T-helper 1 cell treated with Interleukin-12 subunit alpha and Interleukin-12 subunit beta and Interleukin-4 antibody, amounts not matched to agents 30 ng/mL and 1 ng/mL, for 36 hours (primary cell): ENCODE data around the gene ADGRL3. TPM values are rescaled to one million over a fixed set of nuclear protein-coding genes. Genes with fewer than 3 reads are reported as not detected.
"Not testable (repeated sequence)": the region's sequence is repeated elsewhere in the genome, so short reads cannot be mapped to it uniquely, and the experiment has no call there.

Experiments used
- intact Hi-C: fragments of 100-400 bp; cut with micrococcal nuclease; formaldehyde crosslinking; loops from one replicate; pipeline ENCODE4 v1.15.1; 2024
- total RNA-seq: library from RNA; stranded (reverse); gene quantifications from 2 replicates; pipeline ENCODE4 v1.2.3, GENCODE V29; 2022

Gene ADGRL3
- total RNA-seq, 1 donor from 2014 or later: not detected

DNA sequence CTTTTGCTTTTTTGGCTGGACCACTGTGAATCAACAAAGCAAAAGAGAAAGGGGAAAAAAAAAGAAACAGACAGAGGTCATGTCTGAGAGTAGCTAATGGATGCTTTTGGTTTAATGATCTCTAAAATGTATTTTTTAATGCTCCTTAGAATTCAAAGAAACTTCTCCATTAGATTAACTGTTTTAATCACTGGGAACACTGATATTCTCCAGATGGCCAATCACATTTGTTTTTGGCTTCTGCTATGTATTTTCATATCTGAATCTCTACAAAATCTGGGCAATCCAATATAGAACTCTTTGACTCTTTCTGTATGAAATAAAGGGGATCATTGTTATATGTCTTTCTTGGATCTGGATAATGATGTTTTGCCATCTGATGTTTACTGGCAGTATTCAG lies 278.2 kb downstream of the ADGRL3 start:
- intact Hi-C loops: no loop called here

DNA sequence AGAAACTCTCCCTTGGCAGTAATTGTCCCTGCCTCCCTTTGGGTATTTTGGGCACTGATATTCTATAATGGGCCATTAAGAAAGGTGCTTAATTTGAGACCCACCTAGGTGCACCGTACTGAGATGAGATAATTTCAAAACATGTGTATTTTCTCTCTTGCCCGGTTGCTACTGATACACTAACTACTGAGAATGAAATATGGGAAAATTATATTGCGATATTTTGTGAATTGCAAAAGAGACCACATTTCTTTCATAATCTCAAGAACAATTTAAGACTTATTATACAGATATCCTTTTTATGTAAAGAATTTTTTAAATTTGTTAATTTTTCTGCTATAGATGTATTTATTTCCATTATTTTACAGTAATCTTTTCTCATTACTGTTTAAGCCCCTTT lies 284.9 kb downstream of the ADGRL3 start:
- intact Hi-C loops: no loop called here

DNA sequence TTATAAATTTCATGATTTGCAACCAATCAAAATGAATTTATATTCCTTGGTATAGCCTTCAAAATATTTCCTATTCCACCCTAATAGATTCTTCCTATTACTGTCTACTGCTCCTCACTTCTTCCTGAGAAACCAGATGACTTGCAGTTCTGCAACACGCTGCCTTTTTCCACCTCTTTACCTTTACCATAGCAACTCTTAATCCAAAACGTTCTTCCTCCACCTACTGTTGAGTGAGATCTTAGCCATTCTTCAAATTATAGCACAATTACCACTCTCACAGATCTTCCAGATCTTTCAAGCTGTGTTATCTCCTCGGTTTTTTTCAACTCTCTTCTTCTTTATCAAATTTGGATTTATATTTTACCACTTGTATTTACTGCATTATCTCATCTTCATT lies 289.8 kb downstream of the ADGRL3 start:
- intact Hi-C loops: no loop called here

DNA sequence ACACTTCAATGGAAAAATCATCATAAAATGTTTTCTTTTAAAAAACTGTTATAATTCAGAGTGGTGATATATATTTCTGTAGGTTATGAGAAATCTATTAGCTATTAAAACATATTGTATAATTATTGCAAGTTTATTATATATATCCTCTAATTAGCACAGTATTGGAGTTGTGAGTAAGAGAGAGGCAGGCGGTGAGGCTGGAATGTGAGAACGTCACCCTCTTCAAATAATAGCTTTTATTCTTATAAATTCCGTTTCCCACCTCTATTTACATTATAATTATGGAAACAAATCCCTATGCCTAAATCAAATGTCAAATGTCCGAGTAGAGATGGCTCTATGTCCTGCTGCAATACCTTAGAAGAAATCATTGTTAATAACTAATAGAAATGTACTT lies 292.9 kb downstream of the ADGRL3 start:
- intact Hi-C loops: no loop called here

DNA sequence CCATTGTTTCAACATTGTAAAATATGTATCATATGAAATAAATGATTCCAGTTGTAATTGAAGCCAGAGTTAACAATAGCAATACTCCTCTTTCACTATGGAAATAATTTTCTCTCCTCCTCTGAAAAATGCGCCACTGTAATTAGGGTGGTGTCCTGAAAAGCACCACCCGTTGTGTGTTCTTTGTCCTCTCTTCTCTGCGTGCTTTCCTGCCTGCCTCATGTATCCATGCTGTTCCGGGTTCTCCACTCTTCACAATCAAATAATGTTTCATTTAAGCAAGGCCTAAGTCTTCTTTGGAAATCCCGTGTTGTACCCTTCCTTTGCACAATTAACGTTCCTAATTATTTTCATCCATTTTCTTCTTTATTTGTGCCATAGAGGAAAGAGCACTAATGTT lies 293.3 kb downstream of the ADGRL3 start:
- intact Hi-C loops: no loop called here

DNA sequence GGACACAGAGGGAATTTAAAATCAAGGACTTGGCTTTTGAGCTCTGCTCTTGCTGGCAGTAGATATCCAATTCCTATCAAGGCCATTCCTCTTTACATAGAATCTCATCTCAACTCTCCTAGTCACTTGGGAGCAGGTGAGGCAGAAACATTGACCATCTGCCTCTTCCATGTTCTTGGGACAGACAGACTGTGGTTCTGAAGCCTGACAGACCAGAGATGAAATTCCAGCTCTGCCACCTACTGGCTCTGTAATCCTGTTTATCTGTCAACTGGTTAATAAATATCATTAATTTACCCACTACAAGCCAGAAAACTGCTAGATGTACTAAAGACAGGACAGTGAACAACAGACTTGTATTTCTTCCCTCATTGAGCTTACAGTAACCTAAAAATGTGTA lies 300.8 kb downstream of the ADGRL3 start:
- intact Hi-C loops: no loop called here

DNA sequence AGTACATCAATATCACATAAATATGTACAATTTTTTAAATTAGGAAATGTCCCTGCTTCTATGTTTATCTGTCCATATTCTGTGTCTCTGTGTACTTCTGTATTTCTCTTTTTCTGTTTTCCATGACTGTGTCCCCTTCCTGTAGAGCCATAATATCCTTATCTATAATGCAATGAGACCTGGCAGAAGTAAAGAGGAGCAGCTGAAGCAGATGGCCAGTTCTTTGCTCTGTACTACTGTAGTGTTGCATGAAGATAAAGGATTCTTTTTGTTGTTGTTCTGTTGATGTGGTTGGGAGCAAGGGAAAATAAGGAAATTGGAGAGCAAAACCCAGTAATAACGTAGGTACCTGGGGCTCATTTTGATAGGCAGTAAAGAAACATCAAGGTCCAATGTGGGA lies 301.7 kb downstream of the ADGRL3 start:
- intact Hi-C loops: no loop called here

DNA sequence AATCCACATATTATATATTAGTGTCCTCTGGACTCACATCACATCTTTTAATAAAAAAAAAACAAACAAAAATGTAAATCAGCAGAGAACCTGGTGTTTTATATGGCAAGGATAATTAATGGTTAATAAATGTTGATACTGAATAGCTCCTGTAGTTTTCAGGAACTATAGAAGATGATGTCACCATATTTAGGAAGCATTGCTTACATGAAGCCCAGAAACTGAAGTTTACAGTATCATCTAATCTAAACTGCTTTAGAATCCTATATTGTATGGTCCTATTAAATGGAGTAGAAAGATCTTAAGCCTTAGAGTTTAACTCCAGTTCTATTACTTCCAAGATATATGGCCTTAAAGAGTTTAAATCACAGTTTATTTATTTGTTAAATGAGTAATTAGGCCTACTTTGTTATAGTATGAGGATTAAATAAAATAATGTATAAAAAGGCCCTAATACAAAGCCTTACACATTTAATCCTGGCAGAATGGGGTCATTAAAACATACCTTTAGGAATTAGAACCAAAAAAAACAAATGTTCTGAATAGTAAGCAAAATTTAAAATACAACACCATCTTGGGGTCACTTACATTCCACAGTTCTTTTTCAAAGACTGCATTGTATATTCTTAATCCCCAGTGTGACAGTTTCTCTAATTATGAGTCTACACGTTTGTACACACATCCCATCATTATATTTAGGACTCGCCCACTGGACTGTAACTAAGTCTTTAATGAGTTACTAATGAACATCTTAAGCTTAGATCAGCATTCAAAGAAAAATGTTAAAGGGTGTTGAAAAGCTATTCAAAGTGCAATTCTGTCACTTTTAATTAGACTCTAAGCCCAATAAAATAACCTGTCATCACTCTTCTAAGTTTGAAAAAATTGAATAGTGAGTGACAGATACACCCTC lies 305.9 kb downstream of the ADGRL3 start:
- intact Hi-C loops: no loop called here

DNA sequence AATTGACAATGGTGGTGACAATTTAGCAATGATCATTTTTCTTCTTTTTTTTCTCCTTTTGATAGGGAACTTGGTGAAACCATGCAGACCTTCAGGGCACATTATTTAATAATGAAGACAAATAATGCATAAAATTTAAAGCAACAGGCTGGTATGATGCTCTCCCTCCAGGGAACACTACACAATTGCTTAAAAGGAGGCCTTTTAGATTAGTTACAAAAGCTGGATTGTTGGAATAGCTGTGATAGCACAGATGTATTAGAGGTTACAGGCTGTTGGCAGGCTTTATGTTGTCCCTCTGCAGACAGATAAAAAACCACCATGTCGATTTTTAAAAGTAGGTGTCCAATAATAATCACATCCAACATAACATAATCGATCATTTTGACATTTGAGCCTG lies 307.0 kb downstream of the ADGRL3 start:
- intact Hi-C loops: no loop called here

DNA sequence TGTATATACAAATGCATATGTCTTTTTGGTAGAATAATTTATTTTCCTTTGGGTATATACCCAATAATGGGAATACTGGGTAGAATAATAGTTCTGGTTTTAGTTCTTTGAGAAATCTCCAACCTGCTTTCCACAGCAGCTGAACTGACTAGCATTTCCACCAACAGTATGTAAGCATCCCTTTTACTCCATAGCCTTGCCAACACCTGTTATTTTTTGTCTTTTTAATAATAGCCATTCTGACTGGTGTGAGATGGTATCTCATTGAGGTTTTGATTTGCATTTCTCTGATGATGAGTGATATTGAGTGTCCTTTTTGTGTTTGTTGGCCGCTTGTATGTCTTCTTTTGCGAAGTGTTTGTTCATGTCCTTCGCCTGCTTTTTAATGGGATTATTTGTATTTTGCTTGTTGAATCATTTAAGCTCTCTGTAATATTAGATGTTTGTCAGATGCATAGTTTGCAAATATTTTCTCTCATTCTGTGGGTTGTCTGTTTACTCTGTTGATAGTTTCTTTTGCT lies 309.7 kb downstream of the ADGRL3 start:
- intact Hi-C loops: not testable (repeated sequence)

DNA sequence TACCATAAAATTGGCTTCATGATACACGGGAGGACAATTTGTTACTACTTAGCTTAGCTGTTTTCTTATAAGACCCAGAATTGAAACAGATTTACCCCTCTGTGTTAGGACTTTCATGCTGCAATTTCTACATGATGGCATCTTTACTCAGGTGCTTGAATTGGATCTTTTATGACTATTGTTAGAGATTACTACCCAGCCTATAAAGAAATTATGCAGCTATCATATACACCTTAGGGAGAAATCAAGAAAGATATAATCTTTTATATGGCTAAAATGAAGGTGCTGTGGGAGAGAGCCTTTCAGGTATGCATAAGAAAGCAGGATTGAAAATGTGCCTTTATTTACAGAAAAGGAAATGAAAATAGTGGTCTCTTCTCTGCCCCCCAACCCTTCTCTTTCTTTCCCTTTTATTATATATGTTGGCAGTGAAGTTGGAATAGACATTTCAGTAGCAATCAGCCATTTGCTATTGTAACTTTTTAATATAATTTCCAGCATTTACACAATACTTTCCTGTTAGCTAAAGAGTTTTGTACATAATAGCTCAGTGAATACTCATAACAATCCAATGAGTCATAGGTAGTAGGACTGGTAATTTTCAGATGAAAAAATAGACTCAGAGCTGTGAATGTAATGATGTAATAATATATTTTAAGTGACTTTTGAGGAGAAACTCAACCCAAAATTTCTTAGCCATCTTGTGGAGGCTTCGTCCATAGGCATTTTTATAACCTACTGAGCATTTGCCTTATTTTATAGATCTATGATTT lies 311.8 kb downstream of the ADGRL3 start:
- intact Hi-C loops: no loop called here

DNA sequence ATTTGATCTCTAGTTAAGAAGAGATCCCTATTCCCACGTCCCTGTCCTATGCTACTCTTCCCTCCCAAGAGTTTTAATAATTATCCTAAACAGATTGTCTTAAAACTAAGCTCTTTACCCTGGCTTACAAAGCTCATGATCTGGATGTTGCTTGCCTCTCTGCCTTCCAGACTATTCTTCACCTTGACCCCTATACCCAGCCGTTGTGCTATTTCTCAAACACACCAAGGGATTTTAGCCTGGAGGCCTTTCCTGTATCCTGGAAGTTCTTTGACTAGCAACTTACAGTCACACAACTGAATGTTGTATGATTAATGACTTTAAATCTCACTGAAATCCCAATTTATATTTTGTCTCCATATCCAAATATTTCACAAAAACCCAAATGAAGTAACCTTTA lies 314.9 kb downstream of the ADGRL3 start:
- intact Hi-C loops: no loop called here

DNA sequence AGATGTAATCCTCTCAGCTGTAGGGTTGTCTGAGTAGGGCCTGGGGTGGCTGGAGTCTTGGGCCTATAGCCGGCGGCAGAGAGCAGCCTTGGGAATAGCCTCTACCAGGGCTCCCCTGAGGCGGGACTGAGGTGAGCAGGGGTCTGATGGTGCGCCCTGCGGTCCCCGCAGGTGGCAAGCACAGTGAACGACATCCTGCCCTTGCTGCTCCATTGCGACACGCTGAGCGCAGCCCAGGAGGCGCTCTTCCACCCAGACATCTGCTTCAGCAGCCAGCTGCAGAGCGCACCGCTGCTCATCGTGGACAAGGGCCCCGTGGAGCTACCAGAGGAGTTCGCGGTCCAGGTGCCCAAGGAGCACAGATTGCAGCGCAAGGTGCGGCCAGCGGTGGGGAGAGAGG lies 317.0 kb downstream of the ADGRL3 start:
- intact Hi-C loops: no loop called here

DNA sequence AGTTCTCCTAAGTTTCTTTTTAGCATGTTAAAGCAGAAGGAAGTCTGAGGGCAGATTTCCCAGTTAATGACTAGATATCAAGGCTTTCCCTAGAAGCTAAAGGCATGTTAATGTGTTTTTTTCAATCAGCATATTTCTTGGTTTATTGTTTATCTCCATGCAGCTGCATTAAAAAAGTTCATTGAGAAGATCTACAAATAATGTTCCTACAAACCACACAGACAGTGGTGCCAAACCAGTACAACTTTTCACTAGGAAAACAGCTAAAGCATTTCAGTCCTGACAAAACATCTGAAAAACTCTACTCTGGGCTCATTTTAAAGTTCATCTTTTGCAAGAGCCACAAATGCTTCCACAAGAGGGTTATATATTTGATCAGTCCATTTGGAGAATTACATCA lies 320.0 kb downstream of the ADGRL3 start:
- intact Hi-C loops: no loop called here

DNA sequence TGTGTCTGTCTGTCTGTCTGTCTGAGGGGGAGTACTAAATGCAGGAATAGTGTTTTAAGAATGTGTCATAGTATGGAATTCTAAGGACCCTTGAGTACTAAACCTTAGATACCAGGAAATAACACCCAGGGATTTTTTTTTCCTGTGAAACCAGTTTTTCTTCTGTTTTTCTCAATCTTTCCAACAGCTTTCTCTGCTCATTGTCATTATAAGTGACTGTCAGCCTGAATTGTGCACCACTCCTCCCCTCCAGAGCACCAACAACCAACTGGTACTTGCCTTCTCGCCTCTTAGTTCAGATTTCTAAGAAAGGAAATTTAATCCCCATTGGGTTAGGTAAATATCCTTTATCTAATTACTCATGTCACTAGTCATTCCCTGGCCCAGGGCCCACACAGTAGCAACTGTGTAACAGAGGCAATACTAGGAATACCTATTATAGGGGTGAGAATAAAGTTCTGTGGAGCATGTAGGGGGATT lies 320.6 kb downstream of the ADGRL3 start:
- intact Hi-C loops: no loop called here

DNA sequence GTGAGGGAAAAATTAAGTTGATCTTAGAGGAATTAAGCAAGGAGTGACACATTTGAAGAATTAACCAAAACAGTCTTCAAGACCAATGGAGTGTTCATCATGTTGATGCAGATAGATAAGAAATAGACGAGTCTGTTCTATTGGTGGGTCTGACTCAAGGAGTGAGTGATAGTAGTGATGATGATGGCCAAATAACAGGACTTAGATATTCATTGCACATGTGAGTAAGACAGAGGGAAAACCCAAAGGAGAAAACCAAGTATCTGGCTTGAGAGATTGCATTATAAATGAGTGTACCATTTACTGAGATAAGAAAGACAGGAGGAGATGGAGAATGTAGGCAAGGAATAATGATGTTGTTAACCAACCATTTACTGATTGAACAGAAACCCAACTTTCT lies 321.3 kb downstream of the ADGRL3 start:
- intact Hi-C loops: no loop called here

DNA sequence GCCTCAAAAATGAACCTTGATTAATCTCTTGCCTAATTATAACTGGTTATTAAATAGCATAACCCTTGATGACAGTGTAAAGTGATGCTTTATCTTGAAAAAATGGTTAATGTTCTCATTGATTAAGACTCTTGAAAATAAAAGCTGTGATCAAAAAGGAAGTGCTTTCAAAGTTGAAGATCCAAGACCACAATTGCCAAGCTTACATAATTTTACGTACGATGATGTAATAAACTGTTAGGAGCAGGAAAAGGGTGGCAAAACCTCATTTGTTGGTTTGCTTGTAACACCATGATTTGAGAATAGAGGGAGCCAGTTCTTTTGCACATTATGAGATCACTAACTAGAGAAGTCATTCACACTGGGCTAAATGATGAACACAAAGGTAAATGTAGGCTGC lies 322.2 kb downstream of the ADGRL3 start:
- intact Hi-C loops: no loop called here

DNA sequence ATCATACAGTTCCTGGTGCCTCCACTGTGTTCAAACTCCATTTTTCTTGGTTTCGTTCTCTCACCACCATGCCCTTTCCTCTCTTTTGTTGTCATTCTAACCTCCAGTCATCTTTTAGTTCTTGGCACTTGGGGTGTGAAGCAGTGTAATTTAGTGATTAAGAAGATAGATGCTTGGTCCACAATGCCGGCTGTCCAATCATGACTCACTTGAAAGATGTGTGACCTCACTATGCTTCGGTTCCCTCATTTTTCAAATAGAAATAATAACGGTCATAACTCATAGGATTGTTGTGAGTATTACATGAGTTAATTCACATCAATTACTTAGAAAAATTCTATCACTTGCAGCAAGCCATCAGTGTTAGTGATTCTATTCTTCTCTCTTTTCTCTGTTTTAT lies 327.8 kb downstream of the ADGRL3 start:
- intact Hi-C loops: no loop called here

DNA sequence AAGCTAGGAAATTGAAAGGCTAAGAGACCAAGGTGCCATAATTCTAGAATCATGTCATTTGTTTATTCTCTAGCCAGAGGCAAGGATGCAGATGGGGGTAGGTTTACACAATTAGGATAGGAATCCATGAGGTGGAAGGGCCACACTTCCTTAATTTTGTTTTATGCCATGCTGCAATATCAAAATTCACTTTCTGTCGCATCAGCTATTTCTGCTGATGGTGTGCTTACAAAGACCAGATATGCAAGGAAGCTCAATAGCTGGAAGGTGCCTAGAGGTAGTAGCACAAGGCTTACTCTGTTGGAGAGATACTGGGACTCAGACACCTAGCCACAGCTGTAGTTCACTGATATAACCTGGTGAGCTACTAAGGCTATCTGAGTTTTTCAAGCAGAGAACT lies 328.5 kb downstream of the ADGRL3 start:
- intact Hi-C loops: no loop called here

DNA sequence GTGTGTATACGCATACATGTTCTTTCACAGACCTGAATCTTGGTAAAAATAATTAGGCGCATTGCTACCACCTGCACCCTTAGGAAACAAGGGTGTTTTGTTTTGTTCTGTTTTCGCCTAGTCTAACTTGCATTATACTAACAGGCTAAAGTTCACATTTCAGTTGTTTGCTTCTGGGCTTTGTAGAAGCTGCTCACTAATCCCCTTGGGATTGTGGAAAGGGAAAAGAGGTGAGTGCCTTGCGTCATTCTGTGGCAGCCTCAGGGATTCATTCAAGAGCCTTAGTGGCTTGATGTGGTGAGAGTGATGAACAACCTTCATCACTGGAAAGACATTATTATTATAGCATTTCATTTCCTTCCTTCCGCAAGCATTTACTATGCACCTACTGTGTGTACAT lies 331.1 kb downstream of the ADGRL3 start:
- intact Hi-C loops: no loop called here

DNA sequence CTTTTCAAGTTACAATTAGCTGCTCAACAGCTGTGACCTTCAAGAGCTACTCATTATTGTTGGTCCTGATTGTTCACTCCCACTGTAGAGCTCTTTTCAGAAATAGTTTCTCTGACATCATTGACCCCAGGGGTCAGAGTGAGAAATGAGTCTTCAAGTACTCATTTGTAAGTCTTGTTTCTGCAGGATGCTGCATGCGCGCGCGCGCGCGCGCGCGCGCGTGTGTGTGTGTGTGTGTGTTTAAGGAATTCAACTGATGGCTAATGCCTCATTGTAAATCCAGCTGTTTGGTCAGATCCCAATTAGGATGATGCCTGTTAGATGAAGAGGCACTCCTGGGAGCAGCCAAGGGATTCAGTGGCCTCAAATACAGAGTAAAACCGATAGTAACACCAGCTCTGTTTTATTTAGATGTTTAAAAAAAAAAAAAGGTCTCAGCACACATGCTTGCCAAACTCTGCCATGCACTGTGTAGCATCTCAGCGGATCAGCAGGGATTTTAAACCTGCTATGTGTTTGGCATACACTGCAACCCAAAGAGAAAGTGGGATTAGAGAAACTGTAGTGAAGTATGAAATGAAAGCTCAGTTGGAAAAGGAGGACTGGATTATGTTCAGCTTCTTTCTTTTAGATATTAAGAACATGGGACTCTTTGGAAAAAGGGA lies 332.3 kb downstream of the ADGRL3 start:
- intact Hi-C loops: no loop called here

DNA sequence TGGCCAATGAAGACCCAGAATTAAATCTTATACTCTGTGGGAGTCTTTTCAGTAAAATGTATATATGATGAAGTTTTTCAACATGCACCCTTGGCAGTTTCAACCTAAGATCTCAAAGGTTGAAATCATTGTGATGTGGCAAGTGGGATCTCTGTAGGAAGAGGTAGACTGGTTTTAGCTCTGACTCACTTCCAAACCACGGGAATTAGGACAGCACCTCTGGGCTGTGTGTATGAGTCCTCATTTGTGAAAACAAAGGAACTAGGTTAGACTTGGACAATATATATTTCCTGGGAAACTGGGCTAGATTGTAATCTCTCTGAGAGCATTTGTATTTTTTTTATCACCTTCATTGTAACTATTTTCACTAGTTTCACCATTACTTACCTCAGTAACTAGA lies 333.0 kb downstream of the ADGRL3 start:
- intact Hi-C loops: no loop called here
